ENCODE results near the gene EEF1A2. TPM values are rescaled to one million over a fixed set of nuclear protein-coding genes. Genes with fewer than 3 reads are reported as not detected.
A peak's percentile ranks its signal among the peaks of the same experiment; 100 is the strongest.

The EEF1A2 gene
- total RNA-seq = under 1 TPM; 0.12 to 0.17 TPM

GRCh38 chr20:63498960-63499337, at the start of gene EEF1A2:
Gene EEF1A2 (minus strand): TSS chr20:63499083. CDS start chr20:63497763, 1,320 bp downstream.
- no peaks in the 10 kb centered on the region for H3K36me3 Mint-ChIP-seq (ENCODE audit: low read depth)
- ChIA-PET POLR2A (no interaction called here), CTCF (no interaction called here)
- peak; percentile 40 for DNase-seq
- peaks cover 2% of the 10 kb centered on the region for H3K4me1 Mint-ChIP-seq
- no peaks in the 10 kb centered on the region for H3K9me3 Mint-ChIP-seq
- peaks cover 24% of the 10 kb centered on the region for H3K27me3 Mint-ChIP-seq
- H3K27ac Mint-ChIP-seq = no peak within 1 kb of the TSS
- H3K4me3 Mint-ChIP-seq = no peak within 1 kb of the TSS

DNA sequence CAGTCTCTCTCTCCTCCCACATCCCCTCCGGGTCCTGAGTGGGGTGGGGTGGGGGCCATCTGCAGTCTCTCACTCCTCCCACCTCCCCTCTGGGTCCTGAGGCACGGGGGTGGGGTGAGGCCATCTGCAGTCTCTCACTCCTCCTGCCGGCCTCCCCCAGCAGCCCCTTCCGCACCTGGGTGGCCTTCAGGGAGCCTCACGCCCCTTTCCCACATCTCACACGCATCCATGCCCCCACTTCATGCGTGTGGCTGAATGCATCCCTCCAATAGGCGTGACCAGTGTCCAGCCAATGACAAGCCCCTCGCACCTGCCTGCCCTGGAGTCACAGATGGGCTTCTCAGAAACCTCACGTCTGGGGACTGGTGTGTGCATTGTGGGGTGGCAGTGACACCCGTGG, 49.7 kb upstream of the EEF1A2 start:
- POLR2A ChIA-PET = no interaction called here
- Mint-ChIP-seq H3K9me3 (no peaks in the 10 kb centered on the region), H3K4me3 (no peak overlapping the region), H3K27me3 (peaks cover 14% of the 10 kb centered on the region), H3K4me1 (peaks cover 16% of the 10 kb centered on the region), H3K27ac (no peak overlapping the region), H3K36me3 (ENCODE audit: low read depth) (no peaks in the 10 kb centered on the region)
- CTCF ChIA-PET = no interaction called here
- no peak for DNase-seq

- H3K36me3 Mint-ChIP-seq (ENCODE audit: low read depth) = no peaks in the 10 kb centered on the region
- ChIA-PET CTCF (interaction anchor here (2.5 kb wide), 1 partner anchor 20 kb away, joined by 7 read pairs; no protein-coding TSS in a partner anchor), POLR2A (no interaction called here)
- H3K4me1 Mint-ChIP-seq = peaks cover 10% of the 10 kb centered on the region
- no peaks in the 10 kb centered on the region for H3K9me3 Mint-ChIP-seq
- no peak within 1 kb of the TSS for H3K4me3 Mint-ChIP-seq
- H3K27me3 Mint-ChIP-seq = peaks cover 14% of the 10 kb centered on the region
- H3K27ac Mint-ChIP-seq = no peak within 1 kb of the TSS
- DNase-seq = no peak
Measured at GRCh38 chr20:63547725-63548480, 49.0 kb upstream of the EEF1A2 start, which contains the start of gene SRMS. Gene SRMS (minus strand): TSS chr20:63547749. CDS start chr20:63547463, 286 bp downstream.

GRCh38 chr20:63546956-63547724, 48.3 kb upstream of the EEF1A2 start:
- POLR2A ChIA-PET = no interaction called here
- no peak for DNase-seq
- H3K9me3 Mint-ChIP-seq = no peaks in the 10 kb centered on the region
- H3K27ac Mint-ChIP-seq = no peak overlapping the region
- CTCF ChIA-PET = interaction anchor here (1.7 to 2.5 kb wide), 2 partner anchors 9 to 21 kb away, joined by 7 to 12 read pairs; partner anchors contain the start of gene PTK6
- H3K4me1 Mint-ChIP-seq = peaks cover 2% of the 10 kb centered on the region
- H3K4me3 Mint-ChIP-seq = no peak overlapping the region
- H3K36me3 Mint-ChIP-seq (ENCODE audit: low read depth) = no peaks in the 10 kb centered on the region
- H3K27me3 Mint-ChIP-seq = peaks cover 14% of the 10 kb centered on the region

DNA sequence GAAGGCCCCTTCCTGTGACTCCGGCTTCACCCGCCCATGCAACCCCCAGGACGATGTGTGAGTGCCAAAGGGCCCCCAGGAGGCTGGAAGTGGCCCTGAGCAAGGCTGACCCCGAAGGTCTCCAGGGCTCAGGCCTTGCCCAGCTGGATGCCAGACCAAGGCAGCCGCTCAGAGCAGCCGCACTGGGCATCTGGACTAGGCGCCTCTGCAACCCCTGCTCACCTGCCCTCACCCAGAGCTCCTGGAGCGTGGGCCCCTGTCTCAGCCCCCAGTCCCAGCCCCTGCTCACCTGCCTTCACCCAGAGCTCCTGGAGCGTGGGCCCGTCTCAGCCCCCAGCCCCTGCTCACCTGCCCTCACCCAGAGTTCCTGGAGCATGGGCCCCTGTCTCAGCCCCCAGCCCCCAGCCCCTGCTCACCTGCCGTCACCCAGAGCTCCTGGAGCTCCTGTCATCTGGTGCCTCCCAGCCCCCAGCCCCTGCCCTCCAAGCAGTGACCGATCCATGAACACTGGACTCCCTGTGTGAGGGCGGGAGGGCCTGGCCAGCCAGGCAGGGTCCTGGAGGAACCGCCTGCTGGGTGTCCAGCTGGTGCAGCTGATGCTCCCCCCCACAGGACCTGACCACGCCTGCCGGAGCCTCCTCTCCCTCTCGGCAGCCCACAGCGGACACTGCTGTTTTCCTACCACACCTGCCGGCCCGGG, 47.5 kb upstream of the EEF1A2 start:
- no peaks in the 10 kb centered on the region for H3K9me3 Mint-ChIP-seq
- no peak overlapping the region for H3K4me3 Mint-ChIP-seq
- H3K27me3 Mint-ChIP-seq = peaks cover 14% of the 10 kb centered on the region
- peak overlapping the region; percentile 13 for H3K27ac Mint-ChIP-seq
- H3K36me3 Mint-ChIP-seq (ENCODE audit: low read depth) = no peaks in the 10 kb centered on the region
- DNase-seq = no peak
- CTCF ChIA-PET = interaction anchor here (0.6 to 2.5 kb wide), 3 partner anchors 8 to 511 kb away, joined by 3 to 12 read pairs (median 7); partner anchors contain the start of gene PTK6
- POLR2A ChIA-PET = no interaction called here
- H3K4me1 Mint-ChIP-seq = peaks cover 2% of the 10 kb centered on the region

DNA sequence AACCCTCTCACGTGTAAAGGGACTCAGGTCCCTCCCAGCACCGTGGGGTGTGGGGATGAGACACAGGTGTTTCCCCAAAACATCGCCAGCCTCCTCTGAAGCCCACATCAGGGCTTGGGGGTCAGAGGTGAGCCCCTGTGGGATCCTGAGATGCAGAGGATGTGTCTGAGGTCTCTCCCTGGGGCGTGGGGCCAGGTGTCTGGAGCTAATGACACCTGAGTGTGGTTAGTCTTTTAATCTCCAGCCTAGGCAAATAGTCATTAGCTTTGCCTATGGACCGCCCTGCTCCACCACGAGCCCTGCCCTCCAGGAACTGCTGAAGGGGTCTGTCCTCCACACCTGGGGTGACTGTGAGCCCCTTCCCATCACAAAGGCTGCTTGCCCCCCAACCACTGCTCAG, 46.9 kb upstream of the EEF1A2 start:
- Mint-ChIP-seq H3K27me3 (peaks cover 11% of the 10 kb centered on the region), H3K36me3 (ENCODE audit: low read depth) (no peaks in the 10 kb centered on the region), H3K4me3 (no peak overlapping the region), H3K27ac (no peak overlapping the region), H3K4me1 (no peaks in the 10 kb centered on the region), H3K9me3 (no peaks in the 10 kb centered on the region)
- CTCF ChIA-PET = interaction anchor here (0.6 to 2.5 kb wide), 3 partner anchors 8 to 511 kb away, joined by 3 to 12 read pairs (median 7); partner anchors contain the start of gene PTK6
- DNase-seq = no peak
- POLR2A ChIA-PET = no interaction called here

GRCh38 chr20:63544958-63545516, 46.2 kb upstream of the EEF1A2 start:
- Mint-ChIP-seq H3K4me3 (no peak overlapping the region), H3K4me1 (no peaks in the 10 kb centered on the region), H3K36me3 (ENCODE audit: low read depth) (no peaks in the 10 kb centered on the region), H3K9me3 (no peaks in the 10 kb centered on the region), H3K27me3 (peaks cover 11% of the 10 kb centered on the region), H3K27ac (no peak overlapping the region)
- no peak for DNase-seq
- ChIA-PET CTCF (interaction anchor here (1.0 to 1.6 kb wide), 2 partner anchors 12 to 429 kb away, joined by 3 read pairs; no protein-coding TSS in a partner anchor), POLR2A (no interaction called here)

GRCh38 chr20:63544241-63544957, 45.5 kb upstream of the EEF1A2 start:
- Mint-ChIP-seq H3K4me3 (no peak overlapping the region), H3K36me3 (ENCODE audit: low read depth) (no peaks in the 10 kb centered on the region), H3K27me3 (peaks cover 6% of the 10 kb centered on the region), H3K9me3 (no peaks in the 10 kb centered on the region), H3K27ac (no peak overlapping the region), H3K4me1 (no peaks in the 10 kb centered on the region)
- no peak for DNase-seq
- ChIA-PET CTCF (interaction anchor here (1.0 to 1.6 kb wide), 2 partner anchors 13 to 429 kb away, joined by 3 read pairs; no protein-coding TSS in a partner anchor), POLR2A (no interaction called here)

DNA sequence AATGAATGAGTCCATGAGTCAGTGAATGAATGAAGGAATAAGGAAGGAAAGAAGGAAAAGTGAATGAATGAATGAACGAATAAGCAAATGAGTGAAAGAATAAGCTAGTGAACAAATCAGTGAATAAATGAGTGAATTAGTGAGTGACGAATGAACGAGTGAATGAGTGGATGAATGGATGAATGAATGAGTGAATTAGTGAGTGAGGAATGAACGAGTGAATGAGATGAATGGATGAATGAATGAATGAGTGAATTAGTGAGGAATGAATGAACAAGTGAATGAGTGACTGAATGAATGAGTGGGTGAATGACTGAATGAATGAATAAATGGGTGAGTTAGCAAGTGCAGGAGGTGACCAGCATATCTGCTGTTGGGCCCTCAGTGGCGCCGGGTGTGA, 44.9 kb upstream of the EEF1A2 start:
- Mint-ChIP-seq H3K9me3 (no peaks in the 10 kb centered on the region), H3K4me1 (no peaks in the 10 kb centered on the region), H3K36me3 (ENCODE audit: low read depth) (no peaks in the 10 kb centered on the region), H3K27ac (no peak overlapping the region), H3K4me3 (no peak overlapping the region), H3K27me3 (peaks cover 2% of the 10 kb centered on the region)
- DNase-seq = no peak
- CTCF ChIA-PET = interaction anchor here (1.4 to 1.6 kb wide), 2 partner anchors 11 to 13 kb away, joined by 3 read pairs; no protein-coding TSS in a partner anchor
- POLR2A ChIA-PET = no interaction called here

DNA sequence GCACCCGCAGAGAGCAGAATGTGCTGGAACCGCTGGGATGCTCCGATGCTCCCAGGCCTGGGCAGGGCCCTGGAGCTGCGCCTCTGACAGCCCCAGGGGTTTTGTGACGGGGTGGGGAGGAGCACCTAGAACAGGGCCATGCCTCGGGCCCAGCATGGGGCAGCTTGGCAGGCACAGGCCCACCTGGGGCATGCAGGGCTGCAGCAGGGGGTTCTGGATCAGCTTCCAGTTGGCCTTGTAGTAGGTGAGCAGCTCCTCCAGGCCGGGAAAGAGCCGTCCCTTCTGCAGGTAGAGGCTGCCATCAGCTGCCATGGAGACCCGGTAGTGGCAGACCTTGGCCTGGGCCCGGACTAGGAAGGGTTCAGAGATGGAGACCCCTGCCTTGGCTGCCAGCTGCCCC, 44.2 kb upstream of the EEF1A2 start:
- no peak overlapping the region for H3K27ac Mint-ChIP-seq
- no peak for DNase-seq
- no peaks in the 10 kb centered on the region for H3K9me3 Mint-ChIP-seq
- no peaks in the 10 kb centered on the region for H3K36me3 Mint-ChIP-seq (ENCODE audit: low read depth)
- H3K27me3 Mint-ChIP-seq = no peaks in the 10 kb centered on the region
- POLR2A ChIA-PET = no interaction called here
- no peak overlapping the region for H3K4me3 Mint-ChIP-seq
- CTCF ChIA-PET = interaction anchor here (1.4 to 1.6 kb wide), 2 partner anchors 9 to 12 kb away, joined by 3 to 5 read pairs; no protein-coding TSS in a partner anchor
- peaks cover 1% of the 10 kb centered on the region for H3K4me1 Mint-ChIP-seq

GRCh38 chr20:63542696-63543095, 43.8 kb upstream of the EEF1A2 start:
- ChIA-PET CTCF (interaction anchor here (1.4 to 1.6 kb wide), 2 partner anchors 10 to 13 kb away, joined by 3 to 5 read pairs; no protein-coding TSS in a partner anchor), POLR2A (no interaction called here)
- no peak overlapping the region for H3K4me3 Mint-ChIP-seq
- H3K36me3 Mint-ChIP-seq (ENCODE audit: low read depth) = no peaks in the 10 kb centered on the region
- no peaks in the 10 kb centered on the region for H3K9me3 Mint-ChIP-seq
- no peak for DNase-seq
- no peaks in the 10 kb centered on the region for H3K27me3 Mint-ChIP-seq
- H3K27ac Mint-ChIP-seq = no peak overlapping the region
- H3K4me1 Mint-ChIP-seq = peaks cover 4% of the 10 kb centered on the region

- H3K4me1 Mint-ChIP-seq = peaks cover 7% of the 10 kb centered on the region
- H3K27ac Mint-ChIP-seq = no peak overlapping the region
- DNase-seq = no peak
- H3K27me3 Mint-ChIP-seq = no peaks in the 10 kb centered on the region
- POLR2A ChIA-PET = no interaction called here
- CTCF ChIA-PET = interaction anchor here (0.7 to 1.6 kb wide), 3 partner anchors 10 to 362 kb away, joined by 3 to 5 read pairs (median 3); no protein-coding TSS in a partner anchor
- no peaks in the 10 kb centered on the region for H3K36me3 Mint-ChIP-seq (ENCODE audit: low read depth)
- no peak overlapping the region for H3K4me3 Mint-ChIP-seq
- no peaks in the 10 kb centered on the region for H3K9me3 Mint-ChIP-seq
Measured at GRCh38 chr20:63542031-63542559, 43.2 kb upstream of the EEF1A2 start.
